ENCODE results near the gene L3HYPDH. TPM values are rescaled to one million over a fixed set of nuclear protein-coding genes. Genes with fewer than 3 reads are reported as not detected.
"Not testable (repeated sequence)": the region's sequence is repeated elsewhere in the genome, so short reads cannot be mapped to it uniquely, and the experiment has no call there.

Gene L3HYPDH
- total and polyA plus RNA-seq, 3 experiments from 2014 or later, result 2.6 to 10.1 (median 8.1) TPM

- Histone ChIP-seq H3K27ac (ENCODE audit: low read depth, low read length) (no peak overlapping the region), H3K27me3 (ENCODE audit: insufficient read depth, low read length, poor library complexity, severe bottlenecking) (no peaks in the 10 kb centered on the region), H3K4me3 (ENCODE audit: low read length) (no peak overlapping the region), H3K9me3 (ENCODE audit: low read length) (no peaks in the 10 kb centered on the region), H3K36me3 (ENCODE audit: insufficient read depth, low read length) (no peaks in the 10 kb centered on the region), H3K4me1 (ENCODE audit: insufficient read depth, low read length) (no peaks in the 10 kb centered on the region)
- CTCF ChIA-PET, result interaction anchor here (1.5 kb wide), 1 partner anchor 121 kb away, joined by 4 read pairs; the partner anchor contains the start of gene CCDC175
- H3K4me1 Mint-ChIP-seq, result no peaks in the 10 kb centered on the region
- H3K4me3 Mint-ChIP-seq, result no peak overlapping the region
- peaks cover 0 to 1% (median 0%) of the 10 kb centered on the region in 5 donors for H3K9me3 Mint-ChIP-seq
- peaks cover 1 to 8% of the 10 kb centered on the region in 2 donors for H3K27me3 Mint-ChIP-seq
- H3K36me3 Mint-ChIP-seq, result peaks cover 12 to 33% (median 17%) of the 10 kb centered on the region in 3 donors
- H3K27ac Mint-ChIP-seq, result no peak overlapping the region
- POLR2A ChIA-PET, result no interaction called here
- DNase-seq, result no peak
Observed at GRCh38 chr14:59455411-59455810, 28.8 kb downstream of the L3HYPDH start.

GRCh38 chr14:59454139-59454538 lies 30.1 kb downstream of the L3HYPDH start:
- H3K27ac ChIP-seq (ENCODE audit: low read depth, low read length), result no peak overlapping the region
- ChIA-PET CTCF (interaction anchor here (1.5 kb wide), 1 partner anchor 123 kb away, joined by 4 read pairs; the partner anchor contains the start of gene CCDC175), POLR2A (no interaction called here)
- peaks cover 1 to 7% of the 10 kb centered on the region in 2 donors for H3K27me3 Mint-ChIP-seq
- no peaks in the 10 kb centered on the region for H3K9me3 ChIP-seq (ENCODE audit: low read length)
- DNase-seq, result no peak
- H3K4me3 ChIP-seq (ENCODE audit: low read length), result no peak overlapping the region
- no peaks in the 10 kb centered on the region for H3K4me1 Mint-ChIP-seq
- no peak overlapping the region for H3K4me3 Mint-ChIP-seq
- no peaks in the 10 kb centered on the region for H3K27me3 ChIP-seq (ENCODE audit: insufficient read depth, low read length, poor library complexity, severe bottlenecking)
- no peak overlapping the region for H3K27ac Mint-ChIP-seq
- peaks cover 0 to 1% (median 0%) of the 10 kb centered on the region in 5 donors for H3K9me3 Mint-ChIP-seq
- no peaks in the 10 kb centered on the region for H3K36me3 ChIP-seq (ENCODE audit: insufficient read depth, low read length)
- H3K4me1 ChIP-seq (ENCODE audit: insufficient read depth, low read length), result no peaks in the 10 kb centered on the region
- peaks cover 12 to 33% (median 17%) of the 10 kb centered on the region in 3 donors for H3K36me3 Mint-ChIP-seq

- H3K9me3 Mint-ChIP-seq, result no peaks in the 10 kb centered on the region
- Histone ChIP-seq H3K36me3 (ENCODE audit: insufficient read depth, low read length) (no peaks in the 10 kb centered on the region), H3K27ac (ENCODE audit: low read depth, low read length) (no peak overlapping the region), H3K27me3 (ENCODE audit: insufficient read depth, low read length, poor library complexity, severe bottlenecking) (no peaks in the 10 kb centered on the region), H3K9me3 (ENCODE audit: low read length) (no peaks in the 10 kb centered on the region), H3K4me1 (ENCODE audit: insufficient read depth, low read length) (no peaks in the 10 kb centered on the region), H3K4me3 (ENCODE audit: low read length) (no peak overlapping the region)
- POLR2A ChIA-PET, result no interaction called here
- H3K36me3 Mint-ChIP-seq, result peaks cover 7 to 22% (median 10%) of the 10 kb centered on the region in 3 donors
- CTCF ChIA-PET, result interaction anchor here (1.2 kb wide), 1 partner anchor 9 kb away, joined by 3 read pairs; no protein-coding TSS in a partner anchor
- H3K4me3 Mint-ChIP-seq, result no peak overlapping the region
- H3K27ac Mint-ChIP-seq, result no peak overlapping the region
- no peak for DNase-seq
- H3K27me3 Mint-ChIP-seq, result peaks cover 1% of the 10 kb centered on the region in 2 donors
- H3K4me1 Mint-ChIP-seq, result no peaks in the 10 kb centered on the region
Observed at GRCh38 chr14:59451849-59452248, 32.4 kb downstream of the L3HYPDH start.

GRCh38 chr14:59450716-59451115 lies 33.5 kb downstream of the L3HYPDH start:
- Mint-ChIP-seq H3K4me3 (no peak overlapping the region), H3K27ac (no peak overlapping the region), H3K4me1 (no peaks in the 10 kb centered on the region), H3K36me3 (peaks cover 4 to 14% (median 5%) of the 10 kb centered on the region in 3 donors), H3K27me3 (no peaks in the 10 kb centered on the region), H3K9me3 (no peaks in the 10 kb centered on the region)
- CTCF ChIA-PET, result interaction anchor here (1.2 kb wide), 1 partner anchor 10 kb away, joined by 3 read pairs; no protein-coding TSS in a partner anchor
- Histone ChIP-seq H3K9me3 (ENCODE audit: low read length) (no peaks in the 10 kb centered on the region), H3K27ac (ENCODE audit: low read depth, low read length) (no peak overlapping the region), H3K27me3 (ENCODE audit: insufficient read depth, low read length, poor library complexity, severe bottlenecking) (no peaks in the 10 kb centered on the region), H3K4me1 (ENCODE audit: insufficient read depth, low read length) (no peaks in the 10 kb centered on the region), H3K36me3 (ENCODE audit: insufficient read depth, low read length) (no peaks in the 10 kb centered on the region), H3K4me3 (ENCODE audit: low read length) (no peak overlapping the region)
- no peak for DNase-seq
- POLR2A ChIA-PET, result no interaction called here

- H3K27ac ChIP-seq (ENCODE audit: low read depth, low read length); H3K4me1 ChIP-seq (ENCODE audit: insufficient read depth, low read length); POLR2A ChIA-PET; H3K4me1 Mint-ChIP-seq; H3K36me3 Mint-ChIP-seq; H3K27ac Mint-ChIP-seq; H3K9me3 ChIP-seq (ENCODE audit: low read length); H3K36me3 ChIP-seq (ENCODE audit: insufficient read depth, low read length); H3K27me3 Mint-ChIP-seq; CTCF ChIA-PET; H3K27me3 ChIP-seq (ENCODE audit: insufficient read depth, low read length, poor library complexity, severe bottlenecking); DNase-seq; H3K9me3 Mint-ChIP-seq; H3K4me3 ChIP-seq (ENCODE audit: low read length); H3K4me3 Mint-ChIP-seq: not testable (repeated sequence)
Observed at GRCh38 chr14:59448673-59449072, 35.5 kb downstream of the L3HYPDH start.

GRCh38 chr14:59439256-59439965 lies 44.8 kb downstream of the L3HYPDH start:
- Mint-ChIP-seq H3K27ac (no peak overlapping the region), H3K9me3 (no peaks in the 10 kb centered on the region), H3K36me3 (peaks cover 0 to 2% (median 0%) of the 10 kb centered on the region in 3 donors), H3K27me3 (no peaks in the 10 kb centered on the region), H3K4me3 (no peak overlapping the region), H3K4me1 (no peaks in the 10 kb centered on the region)
- Histone ChIP-seq H3K27ac (ENCODE audit: low read depth, low read length) (no peak overlapping the region), H3K4me3 (ENCODE audit: low read length) (no peak overlapping the region), H3K27me3 (ENCODE audit: insufficient read depth, low read length, poor library complexity, severe bottlenecking) (no peaks in the 10 kb centered on the region), H3K36me3 (ENCODE audit: insufficient read depth, low read length) (no peaks in the 10 kb centered on the region), H3K4me1 (ENCODE audit: insufficient read depth, low read length) (no peaks in the 10 kb centered on the region), H3K9me3 (ENCODE audit: low read length) (no peaks in the 10 kb centered on the region)
- ChIA-PET POLR2A (no interaction called here), CTCF (interaction anchor here (0.9 to 1.5 kb wide), 2 partner anchors 11 to 310 kb away, joined by 3 to 4 read pairs; no protein-coding TSS in a partner anchor)
- no peak for DNase-seq

GRCh38 chr14:59438195-59438647 lies 46.0 kb downstream of the L3HYPDH start:
- no peaks in the 10 kb centered on the region for H3K9me3 Mint-ChIP-seq
- H3K27ac Mint-ChIP-seq, result no peak overlapping the region
- peaks cover 0 to under 1% (median 0%) of the 10 kb centered on the region in 3 donors for H3K36me3 Mint-ChIP-seq
- no peaks in the 10 kb centered on the region for H3K36me3 ChIP-seq (ENCODE audit: insufficient read depth, low read length)
- no peaks in the 10 kb centered on the region for H3K9me3 ChIP-seq (ENCODE audit: low read length)
- H3K27me3 ChIP-seq (ENCODE audit: insufficient read depth, low read length, poor library complexity, severe bottlenecking), result no peaks in the 10 kb centered on the region
- no peaks in the 10 kb centered on the region for H3K4me1 ChIP-seq (ENCODE audit: insufficient read depth, low read length)
- no peak overlapping the region for H3K4me3 Mint-ChIP-seq
- DNase-seq, result no peak
- ChIA-PET CTCF (interaction anchor here (1.5 kb wide), 1 partner anchor 10 kb away, joined by 4 read pairs; no protein-coding TSS in a partner anchor), POLR2A (no interaction called here)
- H3K4me3 ChIP-seq (ENCODE audit: low read length), result no peak overlapping the region
- no peaks in the 10 kb centered on the region for H3K4me1 Mint-ChIP-seq
- no peak overlapping the region for H3K27ac ChIP-seq (ENCODE audit: low read depth, low read length)
- no peaks in the 10 kb centered on the region for H3K27me3 Mint-ChIP-seq

- no peak overlapping the region for H3K4me3 Mint-ChIP-seq
- no peak overlapping the region for H3K27ac Mint-ChIP-seq
- no peaks in the 10 kb centered on the region for H3K9me3 ChIP-seq (ENCODE audit: low read length)
- no peaks in the 10 kb centered on the region for H3K4me1 ChIP-seq (ENCODE audit: insufficient read depth, low read length)
- no peak overlapping the region for H3K4me3 ChIP-seq (ENCODE audit: low read length)
- no peaks in the 10 kb centered on the region for H3K27me3 ChIP-seq (ENCODE audit: insufficient read depth, low read length, poor library complexity, severe bottlenecking)
- ChIA-PET POLR2A (no interaction called here), CTCF (interaction anchor here (1.1 kb wide), 1 partner anchor 307 kb away, joined by 3 read pairs; no protein-coding TSS in a partner anchor)
- no peak overlapping the region for H3K27ac ChIP-seq (ENCODE audit: low read depth, low read length)
- H3K27me3 Mint-ChIP-seq, result no peaks in the 10 kb centered on the region
- no peak for DNase-seq
- H3K36me3 ChIP-seq (ENCODE audit: insufficient read depth, low read length), result no peaks in the 10 kb centered on the region
- no peaks in the 10 kb centered on the region for H3K4me1 Mint-ChIP-seq
- no peaks in the 10 kb centered on the region for H3K9me3 Mint-ChIP-seq
- H3K36me3 Mint-ChIP-seq, result no peaks in the 10 kb centered on the region
Observed at GRCh38 chr14:59435987-59436386, 48.2 kb downstream of the L3HYPDH start.
